C4-2B (cell line): ENCODE data around the gene C17orf113.

Experiments used
- H3K27ac ChIP-seq: fragments of 450-650 bp; 2 replicates; pipeline ENCODE4 v1.5.1; 2017
- CTCF ChIP-seq: fragments of 450-650 bp; conservative IDR thresholded peaks from 2 replicates; pipeline ENCODE4 v1.5.1; 2017; ENCODE audit warnings: mild to moderate bottlenecking
- ZFX ChIP-seq: fragments of 450-650 bp; IDR thresholded peaks from 2 replicates; pipeline ENCODE4 v1.6.1; 2017

C17orf113 gene

GRCh38 chr17:42055496-42055895, 5.1 kb upstream of the C17orf113 start:
- TF ChIP-seq CTCF: no peak
- no peak for TF ChIP-seq ZFX

GRCh38 chr17:42055027-42055426, 4.6 kb upstream of the C17orf113 start:
- TF ChIP-seq ZFX (no peak), CTCF (no peak)
- no peak overlapping the region for H3K27ac ChIP-seq

More at GRCh38 chr17:42055496-42055895, 5.1 kb upstream of the C17orf113 start:
- H3K27ac ChIP-seq: no peak overlapping the region

GRCh38 chr17:42053731-42054500, 3.5 kb upstream of the C17orf113 start:
- no peak overlapping the region for H3K27ac ChIP-seq
- TF ChIP-seq CTCF: no peak
- TF ChIP-seq ZFX: no peak

GRCh38 chr17:42052346-42052877, 2.0 kb upstream of the C17orf113 start:
- H3K27ac ChIP-seq: no peak overlapping the region
- TF ChIP-seq ZFX (no peak), CTCF (no peak)

- no peak for TF ChIP-seq ZFX
- TF ChIP-seq CTCF: no peak
- no peak overlapping the region for H3K27ac ChIP-seq
Measured at GRCh38 chr17:42051645-42052044, 1.2 kb upstream of the C17orf113 start.

GRCh38 chr17:42051013-42051400, 606 bp upstream of the C17orf113 start:
- H3K27ac ChIP-seq: peak overlapping the region; percentile 52
- TF ChIP-seq CTCF (no peak), ZFX (no peak)

GRCh38 chr17:42049834-42050392, 488 bp downstream of the C17orf113 start:
- H3K27ac ChIP-seq: peak overlapping the region; percentile 52
- no peak for TF ChIP-seq CTCF
- no peak for TF ChIP-seq ZFX
